DND-41 (cell line): Measurements from ENCODE around the gene TULP3.

ENCODE experiments used
- ATAC-seq: fragments of 200-7000 bp; cut with Tn5 transposase; 3 replicates; pipeline ENCODE4 v1.9.1; 2021; ENCODE audit warnings: low read depth; ENCODE audit not compliant: insufficient read depth
- DNase-seq: peaks from one replicate; pipeline ENCODE4 v3.0.0-alpha.2; 2020
- H2AFZ ChIP-seq: 2 replicates; pipeline ENCODE4 v1.6.0; 2012; ENCODE audit warnings: low read depth, low read length
- H3K27ac ChIP-seq: 2 replicates; pipeline ENCODE4 v1.5.1; 2012; ENCODE audit warnings: low read length, inconsistent platforms
- H3K27me3 ChIP-seq: fragments of 200-600 bp; sonication (generic); 2 replicates; pipeline ENCODE4 v1.6.0; 2012; ENCODE audit warnings: low read length, mild to moderate bottlenecking, inconsistent platforms; ENCODE audit not compliant: insufficient read depth, poor library complexity
- H3K36me3 ChIP-seq: 2 replicates; pipeline ENCODE4 v1.5.1; 2012; ENCODE audit warnings: low read length, inconsistent platforms; ENCODE audit not compliant: insufficient read depth
- H3K4me1 ChIP-seq: 2 replicates; pipeline ENCODE4 v1.5.1; 2012; ENCODE audit warnings: mild to moderate bottlenecking, low read length; ENCODE audit not compliant: insufficient read depth
- H3K4me2 ChIP-seq: 2 replicates; pipeline ENCODE4 v1.6.0; 2012; ENCODE audit warnings: mild to moderate bottlenecking, moderate library complexity, low read length, inconsistent platforms; ENCODE audit not compliant: insufficient read depth
- H3K4me3 ChIP-seq, 2 experiments: fragments of 200-600 bp in 1 of 2; shearing (Covaris generic) in 1 of 2; 2 replicates each; pipeline ENCODE4 v1.5.1; 2012 to 2016; ENCODE audit warnings: inconsistent platforms in 2 of 2, low read length in 2 of 2, mild to moderate bottlenecking in 2 of 2, low read depth in 1 of 2, moderate library complexity in 1 of 2
- H3K79me2 ChIP-seq: 2 replicates; pipeline ENCODE4 v1.6.0; 2012; ENCODE audit warnings: low read length, inconsistent platforms; ENCODE audit not compliant: insufficient read depth
- H3K9ac ChIP-seq: 2 replicates; pipeline ENCODE4 v1.6.0; 2012; ENCODE audit warnings: low read depth, mild to moderate bottlenecking, inconsistent platforms, low read length, moderate library complexity
- H3K9me3 ChIP-seq: 2 replicates; pipeline ENCODE4 v1.5.1; 2012; ENCODE audit warnings: low read length, moderate library complexity, mild to moderate bottlenecking, inconsistent platforms; ENCODE audit not compliant: insufficient read depth, severe bottlenecking
- H4K20me1 ChIP-seq: 2 replicates; pipeline ENCODE4 v1.6.0; 2012; ENCODE audit warnings: low read length; ENCODE audit not compliant: insufficient read depth
- CTCF ChIP-seq: IDR thresholded peaks from 2 replicates; pipeline ENCODE4 v1.5.1; 2012; ENCODE audit warnings: borderline replicate concordance, low read length, moderate library complexity, mild to moderate bottlenecking; ENCODE audit not compliant: poor library complexity, severe bottlenecking; ENCODE audit errors: extremely low read depth
- EZH2 ChIP-seq: IDR thresholded peaks from 3 replicates; pipeline ENCODE4 v1.6.1; 2012; ENCODE audit warnings: borderline replicate concordance, low read depth, mild to moderate bottlenecking, moderate library complexity, low read length, inconsistent platforms; ENCODE audit not compliant: severe bottlenecking

The TULP3 gene

GRCh38 chr12:2877047-2877952 is 13.4 kb upstream of the TULP3 start, which contains the start of the genes FOXM1 and RHNO1:
Gene FOXM1, minus strand, starts transcription at chr12:2877174. Its CDS starts 2,696 bp downstream, at chr12:2874478.
Gene RHNO1, plus strand, starts transcription at chr12:2877223. Its CDS starts 8,144 bp downstream, at chr12:2885367.
- peak within 1 kb of the TSS; percentile 89 for H3K27ac ChIP-seq
- no peaks in the 10 kb centered on the region for H3K9me3 ChIP-seq
- H2AFZ ChIP-seq, result peak within 1 kb of the TSS; percentile 80
- H3K27me3 ChIP-seq, result no peaks in the 10 kb centered on the region
- peaks cover 100% of the 10 kb centered on the region for H3K79me2 ChIP-seq
- peak; percentile 83 for ATAC-seq
- DNase-seq, result peak; percentile 90
- H3K4me3 ChIP-seq, result peak within 1 kb of the TSS; percentile 36 to 87
- peaks cover 39% of the 10 kb centered on the region for H4K20me1 ChIP-seq
- no peak for TF ChIP-seq EZH2
- no peak for TF ChIP-seq CTCF
- peaks cover 56% of the 10 kb centered on the region for H3K36me3 ChIP-seq
- H3K9ac ChIP-seq, result peak within 1 kb of the TSS; percentile 99
- H3K4me1 ChIP-seq, result peaks cover 59% of the 10 kb centered on the region
- peak within 1 kb of the TSS; percentile 88 for H3K4me2 ChIP-seq

- peaks cover 54% of the 10 kb centered on the region for H3K4me1 ChIP-seq
- DNase-seq, result no peak
Measured at GRCh38 chr12:2877953-2878732, 12.5 kb upstream of the TULP3 start.

GRCh38 chr12:2879853-2880252 is 10.8 kb upstream of the TULP3 start:
- Histone ChIP-seq H3K36me3 (peaks cover 36% of the 10 kb centered on the region), H3K9ac (peak overlapping the region; percentile 99), H3K79me2 (peaks cover 99% of the 10 kb centered on the region), H3K4me2 (peak overlapping the region; percentile 88), H2AFZ (no peak overlapping the region), H3K4me3 (no peak overlapping the region; a peak in 1 of 4 replicates), H3K27me3 (no peaks in the 10 kb centered on the region), H3K4me1 (peaks cover 41% of the 10 kb centered on the region), H4K20me1 (peaks cover 47% of the 10 kb centered on the region), H3K9me3 (no peaks in the 10 kb centered on the region), H3K27ac (0 out of 2 replicates have a peak overlapping the region, but pooled peaks have one; percentile 30)
- no peak for ATAC-seq
- no peak for DNase-seq
- no peak for TF ChIP-seq EZH2
- no peak for TF ChIP-seq CTCF

More at GRCh38 chr12:2877953-2878732, 12.5 kb upstream of the TULP3 start:
- H3K4me3 ChIP-seq, result peak overlapping the region; percentile 36 to 87
- peaks cover 48% of the 10 kb centered on the region for H3K36me3 ChIP-seq
- no peaks in the 10 kb centered on the region for H3K27me3 ChIP-seq
- peak overlapping the region; percentile 66 for H2AFZ ChIP-seq
- peak overlapping the region; percentile 89 for H3K27ac ChIP-seq
- no peaks in the 10 kb centered on the region for H3K9me3 ChIP-seq
- H4K20me1 ChIP-seq, result peaks cover 42% of the 10 kb centered on the region
- peak overlapping the region; percentile 99 for H3K9ac ChIP-seq
- H3K4me2 ChIP-seq, result peak overlapping the region; percentile 88
- TF ChIP-seq CTCF (peak; percentile 26), EZH2 (no peak)
- no peak for ATAC-seq
- peaks cover 100% of the 10 kb centered on the region for H3K79me2 ChIP-seq
